IgD-negative memory B cell (primary cell): Measurements from ENCODE around the gene FAF1. TPM values are rescaled to one million over a fixed set of nuclear protein-coding genes. Genes with fewer than 3 reads are reported as not detected.
"Not testable (repeated sequence)": the region's sequence is repeated elsewhere in the genome, so short reads cannot be mapped to it uniquely, and the experiment has no call there.

Experiments used
- H3K27ac Mint-ChIP-seq, 3 donors: one replicate each; pipeline ENCODE4 v1.8.0; 2020 to 2022; ENCODE audit warnings: mild to moderate bottlenecking in 3 of 3, mixed read lengths in 3 of 3, moderate library complexity in 1 of 3
- H3K27me3 Mint-ChIP-seq: one replicate; pipeline ENCODE4 v1.8.0; 2021; ENCODE audit warnings: mixed read lengths
- H3K36me3 Mint-ChIP-seq: one replicate; pipeline ENCODE4 v1.8.0; 2020; ENCODE audit warnings: mild to moderate bottlenecking, mixed read lengths
- H3K4me1 Mint-ChIP-seq, 3 donors: one replicate each; pipeline ENCODE4 v1.8.0; 2020 to 2022; ENCODE audit warnings: mixed read lengths in 3 of 3, mild to moderate bottlenecking in 1 of 3
- H3K4me3 Mint-ChIP-seq, 4 donors: one replicate each; pipeline ENCODE4 v1.8.0; 2020 to 2022; ENCODE audit warnings: mild to moderate bottlenecking in 4 of 4, mixed read lengths in 4 of 4, moderate library complexity in 3 of 4
- H3K9me3 Mint-ChIP-seq, 3 donors: one replicate each; pipeline ENCODE4 v1.8.0; 2020 to 2021; ENCODE audit warnings: mixed read lengths in 3 of 3, mild to moderate bottlenecking in 1 of 3
- polyA plus RNA-seq: library from polyadenylated mRNA; unstranded; fragments of 300-500 nt; fragmentation: Illumina TruSeq; gene quantifications from one replicate; pipeline ENCODE4 v1.2.3, GENCODE V29; 2021

FAF1 gene
- polyA plus RNA-seq, 1 donor from 2014 or later, result 26.3 TPM

- not testable (repeated sequence) for H3K27me3 Mint-ChIP-seq, H3K36me3 Mint-ChIP-seq, H3K9me3 Mint-ChIP-seq, H3K27ac Mint-ChIP-seq, H3K4me3 Mint-ChIP-seq
- H3K4me1 Mint-ChIP-seq, result peaks cover 17 to 20% (median 18%) of the 10 kb centered on the region in 3 donors
These were observed 7.5 kb downstream of the FAF1 start for GRCh38 chr1:50952566-50952965.

GRCh38 chr1:50950396-50950795, 9.7 kb downstream of the FAF1 start:
- Mint-ChIP-seq H3K27ac (no peak overlapping the region), H3K27me3 (no peaks in the 10 kb centered on the region), H3K4me3 (no peak overlapping the region), H3K9me3 (no peaks in the 10 kb centered on the region), H3K4me1 (peaks cover 15 to 23% (median 18%) of the 10 kb centered on the region in 3 donors), H3K36me3 (peaks cover 3% of the 10 kb centered on the region)

GRCh38 chr1:50949286-50949982, 10.6 kb downstream of the FAF1 start:
- Mint-ChIP-seq H3K36me3 (peaks cover 3% of the 10 kb centered on the region), H3K9me3 (no peaks in the 10 kb centered on the region), H3K27ac (no peak overlapping the region), H3K27me3 (no peaks in the 10 kb centered on the region), H3K4me1 (peaks cover 14 to 30% (median 18%) of the 10 kb centered on the region in 3 donors), H3K4me3 (no peak overlapping the region)

- no peaks in the 10 kb centered on the region for H3K27me3 Mint-ChIP-seq
- H3K4me1 Mint-ChIP-seq, result peaks cover 2 to 27% (median 8%) of the 10 kb centered on the region in 3 donors
- no peaks in the 10 kb centered on the region for H3K36me3 Mint-ChIP-seq
- H3K9me3 Mint-ChIP-seq, result no peaks in the 10 kb centered on the region
- H3K27ac Mint-ChIP-seq, result no peak overlapping the region
- no peak overlapping the region for H3K4me3 Mint-ChIP-seq
These were observed 17.7 kb downstream of the FAF1 start for GRCh38 chr1:50942334-50942733.

GRCh38 chr1:50940291-50940690, 19.8 kb downstream of the FAF1 start:
- H3K36me3 Mint-ChIP-seq, result peaks cover 3% of the 10 kb centered on the region
- H3K27ac Mint-ChIP-seq, result no peak overlapping the region
- no peaks in the 10 kb centered on the region for H3K9me3 Mint-ChIP-seq
- no peaks in the 10 kb centered on the region for H3K27me3 Mint-ChIP-seq
- H3K4me1 Mint-ChIP-seq, result peaks cover 15 to 32% (median 15%) of the 10 kb centered on the region in 3 donors
- no peak overlapping the region for H3K4me3 Mint-ChIP-seq

DNA sequence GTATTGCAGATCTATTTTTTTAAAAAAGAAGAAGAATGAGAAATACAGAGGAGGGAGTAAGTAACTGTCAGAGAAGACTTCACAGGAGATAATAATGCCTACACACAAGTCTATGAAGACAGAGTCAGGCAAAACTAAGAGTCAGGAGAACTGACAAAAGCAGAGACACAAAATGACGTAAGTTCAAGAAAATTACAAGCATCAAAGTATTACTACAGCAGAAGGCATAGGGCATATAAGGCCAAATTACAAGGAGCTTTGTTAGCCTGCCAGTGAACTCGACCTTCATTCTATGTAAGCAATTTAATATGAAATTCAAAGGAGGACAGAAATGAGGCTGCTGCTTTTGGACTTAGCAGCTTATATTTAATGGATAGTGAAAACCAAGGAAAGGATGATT, 23.7 kb downstream of the FAF1 start:
- peaks cover 17 to 32% (median 20%) of the 10 kb centered on the region in 3 donors for H3K4me1 Mint-ChIP-seq
- no peaks in the 10 kb centered on the region for H3K27me3 Mint-ChIP-seq
- H3K36me3 Mint-ChIP-seq, result peaks cover 5% of the 10 kb centered on the region
- H3K27ac Mint-ChIP-seq, result no peak overlapping the region
- no peak overlapping the region for H3K4me3 Mint-ChIP-seq
- peaks cover 0 to 2% (median 1%) of the 10 kb centered on the region in 3 donors for H3K9me3 Mint-ChIP-seq

GRCh38 chr1:50935276-50935675, 24.8 kb downstream of the FAF1 start:
- not testable (repeated sequence) for H3K36me3 Mint-ChIP-seq, H3K27ac Mint-ChIP-seq, H3K9me3 Mint-ChIP-seq, H3K4me3 Mint-ChIP-seq, H3K27me3 Mint-ChIP-seq
- peaks cover 17 to 35% (median 24%) of the 10 kb centered on the region in 3 donors for H3K4me1 Mint-ChIP-seq

GRCh38 chr1:50934838-50935237, 25.2 kb downstream of the FAF1 start:
- Mint-ChIP-seq H3K4me1 (peaks cover 17 to 38% (median 24%) of the 10 kb centered on the region in 3 donors), H3K36me3 (peaks cover 5% of the 10 kb centered on the region), H3K27ac (no peak overlapping the region), H3K27me3 (no peaks in the 10 kb centered on the region), H3K9me3 (peaks cover 0 to 7% (median 4%) of the 10 kb centered on the region in 3 donors), H3K4me3 (no peak overlapping the region)

GRCh38 chr1:50933770-50934169, 26.3 kb downstream of the FAF1 start:
- H3K4me1 Mint-ChIP-seq, result peaks cover 17 to 41% (median 24%) of the 10 kb centered on the region in 3 donors
- not testable (repeated sequence) for H3K9me3 Mint-ChIP-seq, H3K4me3 Mint-ChIP-seq, H3K36me3 Mint-ChIP-seq, H3K27me3 Mint-ChIP-seq
- H3K27ac Mint-ChIP-seq, result peak overlapping the region in 1 of 3 donors; percentile 17

DNA sequence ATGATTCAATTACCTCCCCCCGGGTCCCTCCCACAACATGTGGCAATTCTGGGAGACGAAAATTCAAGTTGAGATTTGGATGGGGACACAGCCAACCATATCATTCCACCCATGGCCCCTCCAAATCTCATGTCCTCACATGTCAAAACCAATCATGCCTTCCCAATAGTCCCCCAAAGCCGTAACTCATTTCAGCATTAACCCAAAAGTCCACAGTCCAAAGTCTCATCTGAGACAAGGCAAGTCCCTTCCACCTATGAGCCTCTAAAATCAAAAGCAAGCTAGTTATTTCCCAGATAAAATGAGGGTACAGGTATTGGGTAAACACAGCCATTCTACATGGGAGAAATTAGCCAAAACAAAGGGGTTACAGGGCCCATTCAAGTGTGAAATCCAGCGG, 28.0 kb downstream of the FAF1 start:
- H3K4me1 Mint-ChIP-seq, result peaks cover 17 to 34% (median 24%) of the 10 kb centered on the region in 3 donors
- peak overlapping the region in 1 of 3 donors; percentile 51 for H3K27ac Mint-ChIP-seq

DNA sequence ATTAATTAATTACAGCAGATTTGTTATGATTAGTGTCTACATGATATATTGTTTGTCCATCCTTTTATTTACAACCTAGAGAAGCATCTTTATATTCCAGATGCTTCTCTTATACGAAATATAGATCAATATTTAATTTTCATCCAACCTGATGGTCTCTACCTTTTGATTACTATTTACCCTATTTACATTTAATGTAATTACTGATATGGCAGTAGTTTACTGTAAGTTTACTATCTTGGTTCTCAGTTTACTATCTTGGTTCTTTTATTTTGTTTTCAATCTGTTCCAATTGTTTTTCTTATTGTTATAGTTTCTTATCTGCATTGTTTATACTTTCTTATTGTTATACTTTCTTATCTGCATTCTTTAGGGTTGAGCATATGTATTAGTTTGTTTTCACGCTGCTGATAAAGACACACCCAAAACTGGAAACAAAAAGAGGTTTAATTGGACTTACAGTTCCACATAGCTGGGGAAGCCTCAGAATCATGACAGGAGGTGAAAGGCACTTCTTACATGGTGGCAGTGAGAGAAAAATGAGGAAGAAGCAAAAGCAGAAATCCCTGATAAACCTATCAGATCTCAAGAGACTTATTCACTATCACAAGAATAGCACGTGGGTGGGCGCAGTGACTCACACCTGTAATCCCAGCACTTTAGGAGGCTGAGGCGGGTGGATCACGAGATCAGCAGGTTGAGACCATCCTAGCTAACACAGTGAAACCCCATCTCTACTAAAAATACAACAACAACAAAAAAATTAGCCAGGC, 28.9 kb downstream of the FAF1 start:
- Mint-ChIP-seq H3K27me3 (no peaks in the 10 kb centered on the region), H3K4me3 (no peak overlapping the region), H3K27ac (peak overlapping the region in 2 of 3 donors; percentile 4 to 87), H3K36me3 (peaks cover 7% of the 10 kb centered on the region), H3K4me1 (peaks cover 10 to 27% (median 15%) of the 10 kb centered on the region in 3 donors), H3K9me3 (peaks cover 0 to 7% (median 4%) of the 10 kb centered on the region in 3 donors)

More for the DNA sequence above, 28.0 kb downstream of the FAF1 start:
- H3K4me3 Mint-ChIP-seq, result peak overlapping the region in 1 of 4 donors; percentile 58
- H3K27me3 Mint-ChIP-seq, H3K9me3 Mint-ChIP-seq, H3K36me3 Mint-ChIP-seq: not testable (repeated sequence)

GRCh38 chr1:50930193-50930592, 29.9 kb downstream of the FAF1 start:
- Mint-ChIP-seq H3K27ac (peak overlapping the region in 1 of 3 donors; percentile 87), H3K27me3 (no peaks in the 10 kb centered on the region), H3K36me3 (peaks cover 4% of the 10 kb centered on the region), H3K4me3 (no peak overlapping the region), H3K4me1 (peaks cover 5 to 22% (median 14%) of the 10 kb centered on the region in 3 donors), H3K9me3 (peaks cover 0 to 7% (median 4%) of the 10 kb centered on the region in 3 donors)

DNA sequence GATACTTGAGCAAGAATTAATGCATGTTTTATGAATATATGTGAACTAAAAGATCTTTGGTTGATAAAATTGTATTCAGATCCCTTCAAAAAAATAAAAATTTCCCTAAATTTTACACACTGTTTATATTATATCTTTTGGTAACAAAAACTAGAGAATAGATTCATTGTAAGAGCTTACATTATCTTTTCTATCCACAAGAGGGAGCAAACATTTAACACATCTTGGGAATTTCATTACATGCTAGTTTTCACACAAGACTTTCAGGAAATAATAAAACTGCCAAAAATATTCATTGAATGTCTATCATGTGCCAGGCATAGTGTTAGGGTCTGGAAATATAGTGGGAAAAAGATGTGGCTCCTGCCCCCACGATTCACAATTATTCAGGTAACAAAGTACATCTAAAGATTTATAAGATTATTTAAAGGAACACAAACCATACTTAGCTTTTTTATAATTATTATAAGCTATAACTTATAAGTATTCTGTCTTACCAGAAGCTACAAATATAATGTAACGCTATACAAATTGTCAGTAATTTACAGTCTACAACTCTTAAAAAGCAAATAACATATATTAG, 30.6 kb downstream of the FAF1 start:
- H3K27me3 Mint-ChIP-seq, result no peaks in the 10 kb centered on the region
- peaks cover 6% of the 10 kb centered on the region for H3K36me3 Mint-ChIP-seq
- peaks cover 5 to 22% (median 14%) of the 10 kb centered on the region in 3 donors for H3K4me1 Mint-ChIP-seq
- peaks cover 0 to 7% (median 5%) of the 10 kb centered on the region in 3 donors for H3K9me3 Mint-ChIP-seq
- H3K4me3 Mint-ChIP-seq, result no peak overlapping the region
- H3K27ac Mint-ChIP-seq, result no peak overlapping the region

GRCh38 chr1:50923564-50923963, 36.5 kb downstream of the FAF1 start:
- Mint-ChIP-seq H3K4me3 (no peak overlapping the region), H3K9me3 (peaks cover 4 to 14% (median 7%) of the 10 kb centered on the region in 3 donors), H3K27ac (no peak overlapping the region), H3K27me3 (no peaks in the 10 kb centered on the region), H3K36me3 (peaks cover 15% of the 10 kb centered on the region), H3K4me1 (peaks cover 10 to 14% (median 11%) of the 10 kb centered on the region in 3 donors)

GRCh38 chr1:50921029-50921428, 39.0 kb downstream of the FAF1 start:
- Mint-ChIP-seq H3K4me1 (peaks cover 25 to 33% (median 27%) of the 10 kb centered on the region in 3 donors), H3K36me3 (peaks cover 13% of the 10 kb centered on the region), H3K4me3 (no peak overlapping the region), H3K9me3 (peaks cover 4 to 14% (median 7%) of the 10 kb centered on the region in 3 donors), H3K27ac (no peak overlapping the region), H3K27me3 (no peaks in the 10 kb centered on the region)
